NOMO-1 (cell line): Measurements from ENCODE around the gene NDUFAF2.
"Not testable (repeated sequence)": the region's sequence is repeated elsewhere in the genome, so short reads cannot be mapped to it uniquely, and the experiment has no call there.

Source experiments
- DNase-seq, 2 experiments: peaks; one replicate each; lab custom pipeline; 2025; ENCODE audit not compliant: unreplicated experiment in 2 of 2; lab: John Stamatoyannopoulos, UW

The NDUFAF2 gene

GRCh38 chr5:61047346-61047745 lies 102.3 kb downstream of the NDUFAF2 start:
- DNase-seq, result no peak

- no peak for DNase-seq
Observed at GRCh38 chr5:61048534-61048933, 103.5 kb downstream of the NDUFAF2 start.

- no peak for DNase-seq
Observed at GRCh38 chr5:61050292-61050691, 105.3 kb downstream of the NDUFAF2 start.

GRCh38 chr5:61051267-61051666 lies 106.3 kb downstream of the NDUFAF2 start:
- no peak for DNase-seq

- no peak for DNase-seq
Observed at GRCh38 chr5:61052882-61053281, 107.9 kb downstream of the NDUFAF2 start.

GRCh38 chr5:61053937-61054336 lies 108.9 kb downstream of the NDUFAF2 start:
- DNase-seq, result no peak

- peak; percentile 42 to 71 for DNase-seq
Observed at GRCh38 chr5:61055434-61056006, 110.5 kb downstream of the NDUFAF2 start.

- DNase-seq, result no peak
Observed at GRCh38 chr5:61059499-61059898, 114.5 kb downstream of the NDUFAF2 start.

- no peak for DNase-seq
Observed at GRCh38 chr5:61069150-61069549, 124.1 kb downstream of the NDUFAF2 start.

- DNase-seq, result no peak
Observed at GRCh38 chr5:61071526-61071925, 126.5 kb downstream of the NDUFAF2 start.

GRCh38 chr5:61076626-61077025 lies 131.6 kb downstream of the NDUFAF2 start:
- DNase-seq, result peak; percentile 34 to 54

- no peak for DNase-seq
Observed at GRCh38 chr5:61081741-61082140, 136.7 kb downstream of the NDUFAF2 start.

- DNase-seq, result no peak
Observed at GRCh38 chr5:61082516-61083280, 137.7 kb downstream of the NDUFAF2 start.

- DNase-seq, result peak in 1 of 2 experiments; percentile 35
Observed at GRCh38 chr5:61084658-61085057, 139.7 kb downstream of the NDUFAF2 start.

GRCh38 chr5:61085885-61086284 lies 140.9 kb downstream of the NDUFAF2 start:
- DNase-seq, result no peak

- DNase-seq, result no peak
Observed at GRCh38 chr5:61087921-61088320, 142.9 kb downstream of the NDUFAF2 start.

GRCh38 chr5:61089351-61089750 lies 144.3 kb downstream of the NDUFAF2 start:
- DNase-seq, result no peak

GRCh38 chr5:61093046-61093771 lies 148.2 kb downstream of the NDUFAF2 start:
- not testable (repeated sequence) for DNase-seq

- no peak for DNase-seq
Observed at GRCh38 chr5:61097465-61097864, 152.5 kb downstream of the NDUFAF2 start.

- no peak for DNase-seq
Observed at GRCh38 chr5:61098251-61098995, 153.4 kb downstream of the NDUFAF2 start.

- DNase-seq, result no peak
Observed at GRCh38 chr5:61100437-61100836, 155.4 kb downstream of the NDUFAF2 start.
